ENCODE data around the gene KLHL12. TPM values are rescaled to one million over a fixed set of nuclear protein-coding genes. Genes with fewer than 3 reads are reported as not detected.

Gene KLHL12
- total and polyA plus RNA-seq, 8 donors = 10.4 to 97.3 (median 20.0) TPM

DNA sequence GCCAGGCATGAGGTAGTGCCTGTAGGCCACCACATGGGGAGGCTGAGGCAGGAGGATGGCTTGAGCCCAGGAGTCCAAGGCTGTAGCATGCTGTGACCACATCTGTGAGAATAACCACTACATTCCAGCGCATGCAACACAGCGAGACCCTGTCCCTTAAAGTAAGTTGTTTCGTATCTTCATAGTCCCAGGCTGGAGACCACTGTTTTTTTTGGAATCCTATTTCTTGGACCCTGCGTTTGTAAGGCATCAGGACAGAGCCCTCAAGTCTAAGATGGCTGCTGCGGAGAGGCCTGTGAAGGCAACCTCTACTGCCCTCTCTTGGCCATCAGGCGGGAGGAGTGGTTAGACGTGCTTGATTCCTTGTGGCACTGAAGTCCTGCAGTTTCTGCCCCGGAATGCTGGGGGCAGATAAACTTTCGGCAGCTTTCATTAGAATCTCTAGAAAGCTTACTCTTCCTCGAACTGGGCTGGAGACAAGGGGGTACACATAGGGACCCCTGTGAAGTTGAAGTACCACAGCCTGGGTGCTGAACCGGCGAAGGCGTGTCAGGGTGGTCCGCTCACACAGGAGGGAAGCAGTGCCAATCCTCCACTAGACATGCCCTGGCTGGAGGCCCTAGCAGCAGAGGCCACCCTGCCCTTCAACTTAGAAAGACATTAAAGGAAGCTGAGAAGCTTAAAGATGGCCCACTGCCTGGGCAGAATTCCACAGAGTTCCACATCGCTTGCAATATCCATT is 74.7 kb downstream of the KLHL12 start:
- intact Hi-C loops (cut with DNase I; ENCODE audit: low total_unique reads) = no loop called here
- Histone ChIP-seq H3K4me1 (no peaks in the 10 kb centered on the region), H3K36me3 (no peaks in the 10 kb centered on the region), H3K27me3 (no peaks in the 10 kb centered on the region), H3K9me3 (no peaks in the 10 kb centered on the region), H3K27ac (no peak overlapping the region), H3K4me3 (no peak overlapping the region)
- peak; percentile 63 to 79 for DNase-seq
- 55 to 67% (median 59%) methylated on average over 13 to 15 of the region's 15 CpGs for WGBS, 5 donors
- TF ChIP-seq, protein P1, sequence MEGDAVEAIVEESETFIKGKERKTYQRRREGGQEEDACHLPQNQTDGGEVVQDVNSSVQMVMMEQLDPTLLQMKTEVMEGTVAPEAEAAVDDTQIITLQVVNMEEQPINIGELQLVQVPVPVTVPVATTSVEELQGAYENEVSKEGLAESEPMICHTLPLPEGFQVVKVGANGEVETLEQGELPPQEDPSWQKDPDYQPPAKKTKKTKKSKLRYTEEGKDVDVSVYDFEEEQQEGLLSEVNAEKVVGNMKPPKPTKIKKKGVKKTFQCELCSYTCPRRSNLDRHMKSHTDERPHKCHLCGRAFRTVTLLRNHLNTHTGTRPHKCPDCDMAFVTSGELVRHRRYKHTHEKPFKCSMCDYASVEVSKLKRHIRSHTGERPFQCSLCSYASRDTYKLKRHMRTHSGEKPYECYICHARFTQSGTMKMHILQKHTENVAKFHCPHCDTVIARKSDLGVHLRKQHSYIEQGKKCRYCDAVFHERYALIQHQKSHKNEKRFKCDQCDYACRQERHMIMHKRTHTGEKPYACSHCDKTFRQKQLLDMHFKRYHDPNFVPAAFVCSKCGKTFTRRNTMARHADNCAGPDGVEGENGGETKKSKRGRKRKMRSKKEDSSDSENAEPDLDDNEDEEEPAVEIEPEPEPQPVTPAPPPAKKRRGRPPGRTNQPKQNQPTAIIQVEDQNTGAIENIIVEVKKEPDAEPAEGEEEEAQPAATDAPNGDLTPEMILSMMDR (IDR thresholded peaks at IDR 0.05) = peak in 4 of 7 experiments; percentile 13 to 51 (median 39)
- TF ChIP-seq POLR2A (IDR thresholded peaks at IDR 0.05) (no peak), EP300 (IDR thresholded peaks at IDR 0.05) (no peak), POLR2AphosphoS5 (IDR thresholded peaks at IDR 0.05) (no peak)

- WGBS, 5 donors = 84 to 91% (median 88%) methylated on average over 7 of the region's 7 CpGs
- intact Hi-C loops (cut with DNase I; ENCODE audit: low total_unique reads) = no loop called here
- no peak for DNase-seq
- no peaks in the 10 kb centered on the region for H3K9me3 ChIP-seq
- H3K4me3 ChIP-seq = no peak overlapping the region
- no peaks in the 10 kb centered on the region for H3K4me1 ChIP-seq
- H3K36me3 ChIP-seq = no peaks in the 10 kb centered on the region
- H3K27ac ChIP-seq = no peak overlapping the region
- H3K27me3 ChIP-seq = no peaks in the 10 kb centered on the region
- TF ChIP-seq EP300 (IDR thresholded peaks at IDR 0.05) = no peak
- TF ChIP-seq, protein P1 (IDR thresholded peaks at IDR 0.05) = no peak
- no peak for TF ChIP-seq POLR2AphosphoS5 (IDR thresholded peaks at IDR 0.05)
- no peak for TF ChIP-seq POLR2A (IDR thresholded peaks at IDR 0.05)
These were observed 76.3 kb downstream of the KLHL12 start for GRCh38 chr1:202850593-202851362.

DNA sequence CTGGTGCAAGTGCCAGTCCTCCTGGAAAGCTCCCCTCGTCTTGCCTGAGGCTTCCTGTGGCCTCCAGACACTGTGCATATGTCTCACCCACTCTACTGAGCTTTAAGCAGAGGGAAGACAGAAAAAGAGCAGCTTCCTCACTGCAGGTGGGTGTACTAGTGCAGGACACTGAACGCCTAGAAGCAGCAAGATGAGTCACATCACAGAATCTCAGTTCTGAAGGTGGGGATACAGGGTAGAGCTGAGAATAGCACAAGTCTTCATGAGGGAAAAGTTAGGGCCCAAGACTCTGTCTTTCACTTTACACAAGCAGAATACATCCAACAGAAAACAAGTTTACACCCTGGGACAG is 78.9 kb downstream of the KLHL12 start:
- Histone ChIP-seq H3K27ac (no peak overlapping the region), H3K27me3 (no peaks in the 10 kb centered on the region), H3K36me3 (no peaks in the 10 kb centered on the region), H3K4me3 (no peak overlapping the region), H3K4me1 (no peaks in the 10 kb centered on the region), H3K9me3 (no peaks in the 10 kb centered on the region)
- intact Hi-C loops (cut with DNase I; ENCODE audit: low total_unique reads) = no loop called here
- TF ChIP-seq POLR2A (IDR thresholded peaks at IDR 0.05) (no peak), EP300 (IDR thresholded peaks at IDR 0.05) (no peak), POLR2AphosphoS5 (IDR thresholded peaks at IDR 0.05) (no peak)
- TF ChIP-seq, protein P1 (IDR thresholded peaks at IDR 0.05) = no peak
- no peak for DNase-seq
- 46 to 75% (median 58%) methylated on average over 2 of the region's 2 CpGs for WGBS, 5 donors

DNA sequence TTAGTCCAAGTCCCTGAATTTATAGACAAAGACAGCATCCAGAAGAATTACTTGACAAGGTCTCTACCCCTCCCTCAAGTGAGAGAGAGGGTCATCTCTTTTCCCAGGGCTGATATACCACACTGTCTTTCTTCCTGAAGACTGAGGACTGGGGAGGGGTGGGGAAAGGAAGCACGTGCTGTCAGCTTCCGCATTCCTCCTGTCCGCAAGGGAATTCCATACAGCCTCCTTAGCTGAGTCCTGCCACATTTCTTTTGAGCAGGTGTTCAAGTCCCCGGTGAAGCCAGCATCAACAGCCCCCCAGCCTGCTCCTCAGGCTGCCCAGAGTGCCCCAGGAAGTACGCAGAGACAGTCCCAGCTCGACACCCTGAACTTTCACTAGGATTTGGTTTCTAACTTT is 82.1 kb downstream of the KLHL12 start:
- no peak for DNase-seq
- 64 to 82% (median 67%) methylated on average over 6 of the region's 6 CpGs for WGBS, 5 donors
- no peak for TF ChIP-seq EP300 (IDR thresholded peaks at IDR 0.05)
- TF ChIP-seq POLR2AphosphoS5 (IDR thresholded peaks at IDR 0.05) = no peak
- TF ChIP-seq, protein P1 (IDR thresholded peaks at IDR 0.05) = no peak
- no peak for TF ChIP-seq POLR2A (IDR thresholded peaks at IDR 0.05)
- H3K4me1 ChIP-seq = no peaks in the 10 kb centered on the region
- intact Hi-C loops (cut with DNase I; ENCODE audit: low total_unique reads) = no loop called here
- no peaks in the 10 kb centered on the region for H3K36me3 ChIP-seq
- H3K4me3 ChIP-seq = no peak overlapping the region
- H3K9me3 ChIP-seq = no peaks in the 10 kb centered on the region
- H3K27me3 ChIP-seq = no peaks in the 10 kb centered on the region
- no peak overlapping the region for H3K27ac ChIP-seq

Measured in stomach (tissue), 9 donors.